HG02870 (cell line): Measurements from ENCODE around the gene ENPP5.

ENCODE experiments used
- ATAC-seq: cut with Tn5 transposase; IDR thresholded peaks from one replicate; pipeline ENCODE4 v1.9.1; 2021; ENCODE audit warnings: mild to moderate bottlenecking, moderate library complexity; ENCODE audit not compliant: unreplicated experiment

ENPP5 gene, protein sequence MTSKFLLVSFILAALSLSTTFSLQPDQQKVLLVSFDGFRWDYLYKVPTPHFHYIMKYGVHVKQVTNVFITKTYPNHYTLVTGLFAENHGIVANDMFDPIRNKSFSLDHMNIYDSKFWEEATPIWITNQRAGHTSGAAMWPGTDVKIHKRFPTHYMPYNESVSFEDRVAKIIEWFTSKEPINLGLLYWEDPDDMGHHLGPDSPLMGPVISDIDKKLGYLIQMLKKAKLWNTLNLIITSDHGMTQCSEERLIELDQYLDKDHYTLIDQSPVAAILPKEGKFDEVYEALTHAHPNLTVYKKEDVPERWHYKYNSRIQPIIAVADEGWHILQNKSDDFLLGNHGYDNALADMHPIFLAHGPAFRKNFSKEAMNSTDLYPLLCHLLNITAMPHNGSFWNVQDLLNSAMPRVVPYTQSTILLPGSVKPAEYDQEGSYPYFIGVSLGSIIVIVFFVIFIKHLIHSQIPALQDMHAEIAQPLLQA

DNA sequence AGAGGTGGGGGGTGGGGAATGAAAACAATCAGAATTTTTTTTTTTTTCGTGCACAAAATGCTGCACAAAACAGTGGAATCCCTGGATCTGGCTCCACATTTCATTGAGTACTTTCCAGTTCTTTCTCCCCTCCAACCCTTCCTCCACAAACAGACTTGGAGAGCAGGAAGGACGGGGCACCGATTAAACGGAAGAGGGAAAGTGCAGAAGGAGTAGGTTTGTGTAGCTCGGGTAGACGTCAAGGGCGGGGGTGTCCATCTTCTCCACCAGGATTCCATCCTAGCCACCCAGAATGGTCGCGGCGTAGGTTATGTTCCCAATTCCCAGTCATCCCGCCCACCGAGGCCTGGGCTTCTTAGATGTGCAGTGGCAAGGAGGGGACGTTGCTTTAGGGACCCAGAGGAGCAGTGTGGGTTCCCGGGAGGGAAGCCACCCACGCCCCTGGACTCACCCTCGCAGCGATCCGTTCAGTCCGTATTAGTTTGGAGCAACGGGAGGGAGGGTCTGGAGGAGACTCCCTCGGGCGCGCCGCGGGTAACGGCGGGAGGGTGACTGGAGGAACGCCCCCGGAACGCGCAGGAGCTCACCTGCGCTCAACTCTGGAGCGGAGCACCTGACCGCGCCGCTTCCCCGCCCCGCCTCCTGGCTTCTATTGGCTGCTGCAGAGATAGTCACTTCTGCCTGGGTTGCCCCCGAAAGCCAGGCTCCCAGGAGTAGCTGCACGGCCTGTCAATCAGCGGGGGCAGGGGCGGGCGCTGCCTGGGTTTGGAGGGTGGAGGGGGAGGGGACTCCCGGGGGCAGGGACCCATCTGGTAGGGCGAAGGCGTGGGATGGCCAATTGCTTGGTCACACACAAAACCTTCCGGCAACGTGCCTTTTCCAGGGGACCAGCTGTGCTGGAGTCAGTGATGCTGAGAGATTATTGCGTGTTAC, at the start of gene ENPP5:
ENPP5 (minus strand) TSS at position 624 of the 933 bp plus-strand sequence. CDS start 2,718 bp downstream, outside the sequence.
- ATAC-seq = peak; percentile 84

DNA sequence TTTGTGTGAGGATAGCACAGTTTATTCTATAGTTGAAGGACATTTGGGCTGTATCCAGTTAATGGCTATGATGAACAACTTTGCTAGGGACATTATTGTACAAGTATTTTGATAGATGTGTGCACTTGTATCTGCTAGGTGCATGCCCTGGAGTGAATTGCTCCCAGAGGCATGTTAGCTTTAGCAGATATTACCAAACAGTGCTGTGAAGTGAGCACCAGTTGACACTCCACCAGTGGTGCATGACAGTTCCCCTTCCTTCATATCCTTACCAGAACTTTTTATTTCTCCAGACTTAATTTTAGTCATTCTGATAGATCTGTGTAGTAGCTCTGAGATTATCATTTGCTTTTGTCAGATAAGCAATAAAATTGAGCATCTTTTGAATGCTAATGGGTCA, 48.9 kb upstream of the ENPP5 start:
- no peak for ATAC-seq

DNA sequence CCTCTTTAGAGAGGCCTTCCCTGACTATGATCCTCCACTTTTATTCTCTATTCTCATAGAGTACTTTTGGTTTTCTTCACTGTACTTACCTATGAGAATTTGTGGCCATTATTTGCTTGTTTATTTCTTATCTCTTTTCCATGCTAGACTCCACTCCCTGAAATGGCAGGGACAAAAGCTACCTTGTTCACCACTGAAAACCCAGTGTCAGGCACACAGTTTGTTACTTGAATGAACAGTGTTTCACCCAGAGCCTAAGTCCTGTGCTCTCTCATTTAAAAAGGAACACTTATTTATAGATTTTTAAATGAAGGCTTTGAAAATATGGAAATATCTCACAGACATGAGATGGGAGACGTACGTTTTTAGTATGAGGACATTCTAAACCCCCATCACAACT, 47.7 kb upstream of the ENPP5 start:
- no peak for ATAC-seq

DNA sequence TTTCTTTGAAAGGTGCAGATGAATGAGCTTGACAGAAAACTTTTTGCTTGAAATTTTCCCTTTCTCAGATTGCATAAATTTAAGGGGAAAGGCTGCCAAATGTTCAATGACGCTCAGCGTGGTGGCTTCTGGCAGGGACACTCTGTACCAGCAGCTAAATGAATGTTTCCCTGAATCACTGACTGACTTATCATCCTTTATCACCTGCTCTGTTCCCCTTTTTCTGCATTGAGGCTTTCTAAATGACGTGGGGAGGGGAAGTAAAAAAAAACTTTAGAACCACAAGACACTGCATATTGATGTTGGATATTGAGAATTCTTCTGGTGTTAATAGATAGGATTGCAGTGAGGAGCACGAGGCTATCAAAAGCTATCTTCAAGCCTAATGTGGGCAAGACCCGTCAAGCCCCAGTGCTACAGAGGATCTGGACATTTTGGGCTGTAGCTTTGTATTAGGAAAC, 46.9 kb upstream of the ENPP5 start:
- peak; percentile 67 for ATAC-seq

DNA sequence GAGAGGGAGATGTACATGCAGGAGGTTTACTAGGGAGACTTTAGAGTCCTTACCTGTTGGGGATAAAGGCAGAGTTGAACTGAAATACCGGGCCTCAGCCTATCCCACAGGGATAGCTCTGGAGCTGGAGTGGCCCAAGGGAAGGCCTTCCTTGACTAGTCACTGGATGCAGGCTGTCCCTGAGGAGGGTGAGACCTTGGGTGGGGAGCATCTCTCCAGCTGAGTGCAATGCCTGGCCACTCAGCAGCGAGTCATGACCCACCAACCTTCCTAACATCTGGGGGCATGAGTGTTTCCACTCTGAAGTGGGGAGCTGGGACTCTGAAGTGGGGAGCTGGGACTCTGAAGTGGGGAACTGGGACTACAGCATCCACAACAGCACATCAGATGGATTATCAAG, 46.1 kb upstream of the ENPP5 start:
- ATAC-seq = no peak

DNA sequence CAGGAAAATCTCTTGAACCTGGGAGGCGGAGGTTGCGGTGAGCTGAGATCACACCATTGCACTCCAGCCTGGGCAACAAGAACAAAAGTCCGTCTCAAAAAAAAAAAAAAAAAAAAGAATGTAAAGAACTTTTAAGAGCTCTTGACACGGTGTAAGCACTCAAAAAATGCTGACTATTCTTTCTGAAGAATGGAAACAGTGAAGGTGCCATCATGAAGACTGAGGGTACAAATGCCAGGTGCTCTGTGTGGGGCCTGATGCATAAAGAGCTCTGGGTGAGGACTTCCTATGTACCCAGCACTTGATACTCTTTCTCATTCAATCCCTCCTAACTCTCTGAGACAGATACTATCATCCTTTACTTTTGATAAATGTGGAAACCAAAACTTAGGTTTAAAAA, 45.0 kb upstream of the ENPP5 start:
- no peak for ATAC-seq

DNA sequence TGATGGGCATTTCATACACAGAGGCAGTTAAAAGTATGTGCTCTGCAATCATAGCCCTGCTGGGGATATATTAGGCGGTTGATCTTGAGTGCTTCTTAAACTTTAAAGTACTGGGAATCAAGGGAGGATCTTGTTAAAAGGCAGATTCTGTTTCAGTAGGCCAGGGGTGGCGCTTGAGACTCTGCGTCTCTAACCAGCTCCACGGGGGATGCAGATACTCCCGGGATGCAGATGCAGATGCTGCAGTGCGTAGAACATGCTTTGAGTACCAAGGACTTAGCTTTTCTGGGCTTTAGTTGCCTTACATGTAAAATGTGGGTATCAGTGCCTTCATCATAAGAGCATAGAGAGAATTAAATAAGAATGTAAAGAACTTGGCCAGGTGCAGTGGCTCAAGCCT, 44.4 kb upstream of the ENPP5 start:
- no peak for ATAC-seq

DNA sequence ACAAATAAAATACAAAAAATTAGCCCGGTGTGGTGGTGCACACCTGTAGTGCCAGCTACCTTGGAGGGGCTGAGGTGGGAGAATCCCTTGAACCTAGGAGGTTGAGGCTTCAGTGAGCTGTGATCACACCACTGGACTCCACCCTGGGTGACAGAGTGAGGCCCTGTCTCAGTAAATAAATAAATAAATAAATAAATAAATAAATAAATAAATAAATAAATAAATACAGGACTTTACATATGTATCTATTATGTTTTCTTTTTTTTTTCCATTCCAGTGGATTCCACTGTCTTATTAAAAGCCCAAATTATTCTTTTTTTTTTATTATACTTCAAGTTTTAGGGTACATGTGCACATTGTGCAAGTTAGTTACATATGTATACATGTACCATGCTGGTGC, 41.1 kb upstream of the ENPP5 start:
- no peak for ATAC-seq

DNA sequence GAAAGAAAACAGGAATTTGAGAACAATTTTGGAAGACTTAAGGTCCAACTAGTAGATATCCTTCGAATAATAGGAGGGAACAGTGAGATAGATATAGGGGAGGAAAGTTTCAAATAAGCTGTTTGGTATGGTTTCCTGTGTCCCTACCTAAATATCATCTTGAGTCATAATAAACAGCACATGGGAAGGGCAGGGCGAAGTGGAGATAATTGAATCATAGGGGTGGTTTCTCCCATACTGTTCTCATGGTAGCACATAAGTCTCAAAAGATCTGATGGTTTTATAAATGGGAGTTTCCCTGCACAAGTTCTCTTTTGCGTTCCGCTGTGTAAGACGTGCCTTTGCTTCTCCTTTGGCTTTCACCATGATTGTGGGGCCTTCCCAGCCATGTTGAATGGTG, 39.5 kb upstream of the ENPP5 start:
- ATAC-seq = no peak

DNA sequence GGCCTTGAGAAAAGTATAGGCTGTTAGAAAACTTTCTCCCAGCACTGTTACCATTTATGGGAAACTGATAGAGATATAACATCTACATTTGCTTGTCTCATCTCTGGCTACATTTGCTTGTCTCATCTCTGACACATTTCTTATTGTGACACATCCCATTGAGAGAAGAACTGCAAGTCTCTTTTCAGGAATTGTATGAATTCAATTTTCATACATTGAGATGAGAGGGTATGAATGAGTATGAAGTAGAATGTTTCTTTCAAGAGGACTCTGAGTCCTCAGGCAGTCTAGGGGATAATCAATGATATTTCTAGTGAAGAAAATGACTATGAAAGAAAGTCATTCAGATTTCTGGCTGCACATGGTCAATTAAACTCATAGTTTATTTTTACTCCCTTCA, 37.5 kb upstream of the ENPP5 start:
- no peak for ATAC-seq

DNA sequence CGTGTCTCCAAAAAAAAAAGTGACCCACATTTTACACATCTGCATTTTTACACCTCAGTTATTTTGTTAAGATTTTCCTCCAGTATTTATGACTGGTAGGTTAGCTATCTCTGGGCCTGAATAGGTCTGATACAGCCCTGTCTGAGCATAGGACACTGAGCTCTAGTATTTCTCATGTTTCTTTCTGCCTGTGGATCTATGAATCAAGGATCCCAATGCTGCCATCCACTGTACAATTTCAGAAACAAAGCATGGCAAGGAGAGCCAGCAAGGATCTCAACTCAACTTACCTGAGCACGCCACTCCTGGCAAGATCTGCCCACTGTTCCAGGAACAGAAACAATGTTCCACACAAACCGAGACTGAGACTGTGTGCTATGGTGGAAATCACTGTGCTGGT, 36.4 kb upstream of the ENPP5 start:
- ATAC-seq = no peak

DNA sequence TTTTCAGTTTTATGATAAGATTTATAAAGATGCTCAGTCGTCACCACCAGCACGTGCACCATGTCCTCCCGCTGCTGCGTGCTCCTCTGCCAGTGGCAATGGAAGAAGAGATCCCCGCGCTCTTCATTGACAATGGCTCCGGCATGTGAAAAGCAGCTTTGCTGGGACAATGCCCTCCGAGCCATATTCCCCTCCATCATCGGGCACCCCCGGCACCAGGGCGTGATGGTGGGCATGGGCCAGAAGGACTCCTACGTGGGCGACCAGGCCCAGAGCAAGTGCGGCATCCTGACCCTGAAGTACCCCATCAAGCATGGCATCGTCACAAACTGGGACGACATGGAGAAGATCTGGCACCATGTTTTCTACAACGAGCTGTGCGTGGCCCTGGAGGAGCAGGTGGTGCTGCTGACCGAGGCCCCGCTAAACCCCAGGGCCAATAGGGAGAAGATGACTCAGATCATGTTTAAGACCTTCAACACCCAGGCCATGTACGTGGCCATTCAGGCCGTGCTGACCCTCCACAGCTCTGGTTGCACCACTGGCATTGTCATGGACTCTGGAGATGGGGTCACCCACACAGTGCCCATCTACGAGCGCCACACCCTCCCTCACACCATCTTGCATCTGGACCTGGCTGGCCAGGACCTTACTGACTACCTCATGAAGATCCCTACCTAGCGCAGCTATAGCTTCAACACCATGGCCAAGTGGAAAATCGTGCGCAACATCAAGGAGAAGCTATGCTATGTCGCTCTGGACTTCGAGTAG, 34.3 kb upstream of the ENPP5 start:
- ATAC-seq = no peak

DNA sequence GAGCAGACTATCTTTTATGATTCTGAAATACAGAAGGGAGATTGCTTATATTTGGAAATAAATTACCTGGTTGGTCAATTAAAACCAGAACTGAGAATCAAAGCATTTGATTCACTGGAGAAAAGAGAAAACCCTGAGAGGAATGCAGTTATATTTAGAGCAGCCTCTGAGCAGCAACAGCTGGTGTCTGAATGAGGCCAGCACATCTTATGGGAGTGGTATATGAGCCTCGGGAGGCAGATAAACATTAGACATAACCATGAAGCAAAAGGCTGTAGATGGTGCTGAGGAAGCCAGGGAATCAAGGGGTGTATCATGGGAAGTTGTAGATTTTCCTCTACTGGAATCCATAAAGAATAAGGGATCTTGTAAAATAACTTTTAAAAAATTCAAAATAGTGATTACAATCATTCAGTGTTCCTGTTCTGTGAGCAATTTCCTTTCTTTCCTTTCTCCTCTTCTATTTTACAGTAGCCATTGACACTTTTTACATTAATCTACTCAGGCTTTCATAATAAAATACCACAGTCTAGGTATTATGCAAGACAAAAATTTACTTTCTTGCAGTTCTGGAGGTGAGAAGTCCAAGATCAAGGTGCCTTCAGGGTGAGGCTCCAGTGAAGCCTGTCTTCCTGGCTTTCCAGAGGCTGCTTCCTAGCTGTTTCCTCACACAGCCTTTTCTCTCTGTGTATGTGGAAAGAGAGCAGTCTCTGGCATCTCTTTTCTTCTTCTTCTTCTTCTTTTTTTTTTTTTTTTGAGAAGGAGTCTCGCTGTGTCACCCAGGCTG, 32.8 kb upstream of the ENPP5 start:
- no peak for ATAC-seq

DNA sequence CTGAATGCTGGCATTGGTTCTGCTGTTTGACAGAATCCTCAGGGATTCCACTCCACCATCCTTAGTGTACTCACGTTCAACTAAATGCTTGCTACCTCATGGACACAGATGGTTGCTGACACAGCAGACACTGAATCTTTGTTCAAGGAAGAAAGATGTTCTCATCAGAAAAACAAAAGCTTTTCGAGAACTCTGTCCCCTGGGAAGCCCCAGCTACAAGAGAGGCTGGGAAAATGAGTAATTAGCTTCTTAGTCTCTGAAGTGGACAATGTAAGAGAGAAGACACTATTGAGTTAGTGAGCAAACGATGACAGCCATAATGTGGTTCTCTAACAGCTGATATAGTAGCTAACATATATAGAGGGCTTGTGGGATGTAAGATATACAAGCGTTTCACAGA, 30.9 kb upstream of the ENPP5 start:
- ATAC-seq = no peak

DNA sequence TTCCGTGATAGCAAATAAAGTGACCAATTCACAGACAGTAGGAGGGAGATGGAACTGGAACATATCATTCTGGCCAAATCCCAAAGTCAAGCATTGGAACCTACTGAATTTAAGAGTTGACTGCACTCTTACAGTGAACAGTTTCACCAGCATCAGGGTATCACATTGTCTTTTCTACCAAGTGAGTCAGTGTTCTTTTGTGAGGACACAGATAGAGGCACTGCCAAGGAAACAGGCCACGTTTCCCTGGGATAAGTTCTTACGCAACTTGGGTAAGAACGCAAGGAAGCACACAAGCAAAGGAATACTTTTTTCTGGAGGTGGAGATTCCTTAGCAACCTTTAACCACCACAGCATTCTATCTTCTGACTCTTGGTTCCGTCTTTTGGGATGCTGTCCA, 28.6 kb upstream of the ENPP5 start:
- ATAC-seq = no peak

DNA sequence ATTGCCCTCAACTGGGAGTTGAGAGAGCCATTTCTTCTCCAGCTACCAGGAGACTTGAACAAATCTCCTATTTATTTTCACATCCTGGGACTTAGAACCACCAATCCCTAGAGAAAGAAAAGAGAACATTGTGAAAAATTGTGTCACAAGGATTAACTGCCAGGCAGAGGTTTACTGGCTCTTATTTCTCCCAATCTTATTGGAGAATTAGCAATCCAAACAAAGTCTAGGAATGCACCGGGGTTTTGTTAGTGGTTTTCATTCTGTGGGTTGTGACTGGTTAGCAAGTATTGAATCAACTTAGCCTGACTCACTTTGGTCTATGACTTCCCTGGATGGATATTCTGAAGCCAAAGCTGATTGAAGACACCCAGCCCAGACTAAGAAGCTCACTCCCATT, 21.2 kb upstream of the ENPP5 start:
- no peak for ATAC-seq

DNA sequence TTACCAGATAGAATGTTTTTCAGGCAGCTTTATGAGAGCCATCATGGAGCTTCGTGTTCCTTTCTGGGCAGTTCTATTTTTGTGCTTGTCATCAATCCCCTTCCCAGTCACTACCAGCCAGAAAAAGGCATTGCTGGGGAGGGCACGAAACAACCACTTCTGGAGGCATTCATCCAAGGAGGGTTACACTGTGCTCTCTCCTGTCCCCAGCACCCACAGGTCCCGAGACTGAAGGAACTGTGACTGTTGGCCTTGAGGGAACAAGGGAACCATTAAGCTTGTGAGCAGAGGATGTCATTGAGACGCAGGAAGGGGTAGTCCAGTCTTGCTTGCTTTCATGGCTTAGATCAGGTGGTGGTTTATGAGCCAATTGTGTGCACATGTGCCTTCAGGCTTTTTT, 20.1 kb upstream of the ENPP5 start:
- ATAC-seq = no peak

DNA sequence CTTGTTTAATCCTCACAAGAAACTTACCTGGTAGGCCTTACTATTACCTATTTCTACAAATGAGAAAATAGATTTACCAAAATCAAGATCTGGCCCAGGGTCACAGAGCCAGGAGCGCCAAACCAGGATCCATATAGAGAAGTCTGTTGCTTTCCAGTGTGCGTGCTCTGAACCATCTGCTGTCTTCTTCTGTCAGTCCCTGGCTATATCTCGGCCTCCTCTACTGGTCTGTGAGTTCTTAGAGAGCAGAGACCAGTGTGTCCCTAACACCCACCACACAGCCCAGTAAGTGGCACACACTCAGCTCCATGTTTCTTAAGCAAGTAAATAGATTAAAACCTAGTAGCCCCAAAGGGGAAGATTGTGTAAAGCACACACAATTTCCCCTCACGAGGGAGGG, 18.9 kb upstream of the ENPP5 start:
- no peak for ATAC-seq

DNA sequence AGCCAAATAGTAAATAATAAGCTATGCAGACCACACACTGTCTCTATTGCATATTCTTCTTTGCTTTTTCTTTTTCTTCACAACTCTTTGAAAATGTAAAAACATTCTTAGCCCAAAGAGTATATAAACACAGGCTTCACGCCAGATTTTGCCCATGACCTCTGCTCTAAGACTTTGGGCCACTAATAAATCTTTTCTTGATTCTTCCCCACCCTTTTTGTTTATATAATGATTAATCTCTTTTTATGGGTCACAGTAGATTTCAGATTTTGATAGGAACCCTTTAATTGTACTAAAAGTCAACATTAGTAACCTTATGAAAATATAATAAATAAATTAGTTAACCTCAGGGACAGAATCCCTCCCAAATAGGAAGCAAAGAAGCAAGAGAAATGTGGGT, 15.8 kb upstream of the ENPP5 start:
- ATAC-seq = no peak

DNA sequence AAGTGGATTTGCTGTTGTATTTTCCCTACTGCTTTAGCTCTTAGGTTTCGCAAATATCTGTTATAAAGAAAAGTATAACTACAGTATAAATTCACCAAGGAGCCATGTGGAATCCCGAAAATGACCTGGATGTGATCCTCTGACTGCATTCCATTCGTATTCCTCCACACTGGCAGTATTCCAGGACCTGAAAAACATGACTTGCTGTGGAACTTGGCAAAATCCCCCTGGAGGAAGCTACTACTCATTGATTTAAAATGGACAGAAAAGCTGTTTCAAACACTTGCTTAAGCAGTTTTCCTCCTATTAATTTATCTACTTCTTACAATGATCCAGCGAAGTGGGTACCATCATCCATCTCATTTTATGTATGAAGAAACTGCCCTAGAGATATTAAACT, 13.3 kb upstream of the ENPP5 start:
- ATAC-seq = no peak
